H1 (cell line): ENCODE results near the gene CBR3. TPM values are rescaled to one million over a fixed set of nuclear protein-coding genes. Genes with fewer than 3 reads are reported as not detected.

ENCODE experiments used
- CBX8 ChIP-seq: fragments of 300-800, 300-1000 bp; sonication (generic); IDR thresholded peaks from 2 replicates; pipeline ENCODE4 v1.7.1; 2016; ENCODE audit warnings: low read depth, low read length, borderline replicate concordance
- EZH2 ChIP-seq: fragments of 200-600 bp; sonication (generic); IDR thresholded peaks from 2 replicates; pipeline ENCODE4 v1.7.1; 2012; ENCODE audit warnings: low read depth, mild to moderate bottlenecking, moderate library complexity, low read length, inconsistent platforms; ENCODE audit not compliant: severe bottlenecking
- HDAC2 ChIP-seq, 2 experiments: fragments of 300-600 bp in 1 of 2; sonication (generic) in 1 of 2; IDR thresholded peaks; 2 replicates each; pipeline ENCODE4 v1.6.1; 2011 to 2012; ENCODE audit warnings: low read depth in 2 of 2, low read length in 2 of 2, mild to moderate bottlenecking in 2 of 2, moderate library complexity in 2 of 2, borderline replicate concordance in 1 of 2, inconsistent platforms in 1 of 2
- SP4 ChIP-seq: IDR thresholded peaks from 2 replicates; pipeline ENCODE4 v1.6.1; 2012; ENCODE audit warnings: low read length, inconsistent platforms
- polyA plus RNA-seq, 7 experiments: library from polyadenylated mRNA; depleted of rRNA in 3 of 7; stranded (reverse) in 5 of 7; unstranded in 2 of 7; fragments of >200 nt in 5 of 7; fragments of 200-250 nt in 2 of 7; gene quantifications; 1 replicate in 5 of 7; 2 replicates in 1 of 7; 4 replicates in 1 of 7; pipeline versions ENCODE4 v1.2.1 to v1.2.3, GENCODE V29; 2011 to 2013; ENCODE audit warnings: missing spikeins in 2 of 7, mixed read lengths in 2 of 7
- total RNA-seq: library from RNA; stranded (reverse); fragmentation: NEBNext Ultra II Directional; extraction: Animal tissue kit (Norgen Biotek cat#: 25700); gene quantifications from 2 replicates; pipeline ENCODE4 v1.2.1, GENCODE V29; 2021
- TF ChIP-seq, protein P1 (sequence below): IDR thresholded peaks from 2 replicates; pipeline ENCODE4 v1.6.1; 2011; ENCODE audit warnings: low read length, improper control_type of control experiment
- TF ChIP-seq, protein P2 (sequence below): IDR thresholded peaks from 2 replicates; pipeline ENCODE4 v1.6.1; 2012; ENCODE audit warnings: inconsistent platforms

The CBR3 gene
- total and polyA plus RNA-seq, 2 of the 8 experiments (the other 6 are each of a cell fraction or from before 2014, with no cell fraction given) = 1.2 to 4.3 TPM

DNA sequence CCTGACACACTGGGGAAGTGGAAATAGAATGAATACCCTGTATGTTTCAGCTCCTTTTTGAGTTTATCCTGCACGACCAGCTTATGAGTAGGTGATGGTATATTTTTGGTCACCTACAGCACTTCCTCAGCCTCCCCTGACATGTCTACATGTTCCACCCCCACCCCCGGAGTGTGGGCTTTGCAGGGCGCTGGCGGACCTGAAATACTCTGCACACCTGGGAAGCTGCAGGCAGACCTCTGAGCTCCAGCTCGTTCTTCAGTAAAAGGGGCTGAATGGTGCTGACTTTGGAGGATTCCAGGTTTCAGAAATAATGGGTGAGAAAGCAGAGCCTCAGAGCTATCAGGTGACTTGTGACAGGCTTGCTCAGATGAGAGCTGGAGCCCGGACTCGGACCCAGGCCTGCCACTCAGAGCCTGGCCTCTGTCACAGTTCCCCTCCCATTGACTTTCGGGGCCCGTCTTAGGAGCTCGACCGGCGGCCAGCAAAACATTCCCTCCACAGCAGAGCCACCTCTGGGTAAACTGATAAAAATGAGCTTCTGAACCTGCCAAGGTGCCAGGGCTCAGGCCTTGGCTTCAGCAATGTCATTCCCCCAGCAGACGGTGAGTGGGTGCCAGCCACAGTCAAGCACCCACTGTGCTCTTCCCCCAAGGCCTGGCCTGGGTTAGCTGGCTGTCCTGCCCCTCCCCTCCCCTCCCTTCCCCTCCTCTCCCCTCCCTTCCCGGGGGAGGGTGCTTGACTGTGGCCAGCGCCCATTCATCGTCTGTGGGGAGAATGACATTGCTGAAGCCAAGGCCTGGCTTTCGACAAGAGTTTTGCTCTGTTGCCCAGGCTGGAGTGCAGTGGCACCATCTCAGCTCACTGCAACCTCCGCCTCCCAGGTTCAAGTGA lies 51.9 kb downstream of the CBR3 start (continued):
- TF ChIP-seq HDAC2 (IDR thresholded peaks at IDR 0.05; ENCODE audit: borderline replicate concordance in 1 of 2, low read depth in 2 of 2, low read length in 2 of 2) (no peak), CBX8 (no peak), EZH2 (no peak), SP4 (no peak)
- TF ChIP-seq, protein P1, sequence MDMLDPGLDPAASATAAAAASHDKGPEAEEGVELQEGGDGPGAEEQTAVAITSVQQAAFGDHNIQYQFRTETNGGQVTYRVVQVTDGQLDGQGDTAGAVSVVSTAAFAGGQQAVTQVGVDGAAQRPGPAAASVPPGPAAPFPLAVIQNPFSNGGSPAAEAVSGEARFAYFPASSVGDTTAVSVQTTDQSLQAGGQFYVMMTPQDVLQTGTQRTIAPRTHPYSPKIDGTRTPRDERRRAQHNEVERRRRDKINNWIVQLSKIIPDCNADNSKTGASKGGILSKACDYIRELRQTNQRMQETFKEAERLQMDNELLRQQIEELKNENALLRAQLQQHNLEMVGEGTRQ = no peak
- TF ChIP-seq, protein P2, sequence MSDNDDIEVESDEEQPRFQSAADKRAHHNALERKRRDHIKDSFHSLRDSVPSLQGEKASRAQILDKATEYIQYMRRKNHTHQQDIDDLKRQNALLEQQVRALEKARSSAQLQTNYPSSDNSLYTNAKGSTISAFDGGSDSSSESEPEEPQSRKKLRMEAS = no peak
